ENCODE data around the gene CRYAB.
"Not testable (repeated sequence)": the region's sequence is repeated elsewhere in the genome, so short reads cannot be mapped to it uniquely, and the experiment has no call there.

Gene CRYAB

DNA sequence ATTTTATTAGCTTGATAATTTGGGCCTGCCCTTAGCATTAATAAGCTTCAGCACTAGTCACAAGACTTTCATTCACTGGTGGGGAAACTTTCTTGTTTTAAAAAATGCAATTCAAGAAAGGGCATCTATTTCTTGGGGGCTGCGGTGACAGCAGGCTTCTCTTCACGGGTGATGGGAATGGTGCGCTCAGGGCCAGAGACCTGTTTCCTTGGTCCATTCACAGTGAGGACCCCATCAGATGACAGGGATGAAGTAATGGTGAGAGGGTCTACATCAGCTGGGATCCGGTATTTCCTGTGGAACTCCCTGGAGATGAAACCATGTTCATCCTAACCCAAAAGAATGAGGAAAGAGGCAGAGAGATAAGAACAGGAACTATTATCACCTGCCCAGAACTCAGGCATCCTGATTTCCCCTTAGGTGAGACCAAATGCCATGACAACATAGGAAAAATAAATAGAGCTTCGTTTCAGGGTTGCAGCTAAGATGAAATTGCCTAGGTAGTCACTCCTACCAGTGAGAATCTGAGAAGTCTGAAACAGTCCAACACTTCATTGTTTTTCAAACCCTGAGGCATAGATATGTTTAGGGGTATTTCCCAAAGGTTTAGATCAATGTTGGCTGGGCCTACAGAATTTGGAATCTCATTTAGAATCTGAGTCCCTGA, 2.8 kb downstream of the CRYAB start:
- no peak for DNase-seq (ENCODE audit: low spot score)

GRCh38 chr11:111906680-111907079, 4.9 kb downstream of the CRYAB start:
- DNase-seq (ENCODE audit: low spot score): no peak

DNA sequence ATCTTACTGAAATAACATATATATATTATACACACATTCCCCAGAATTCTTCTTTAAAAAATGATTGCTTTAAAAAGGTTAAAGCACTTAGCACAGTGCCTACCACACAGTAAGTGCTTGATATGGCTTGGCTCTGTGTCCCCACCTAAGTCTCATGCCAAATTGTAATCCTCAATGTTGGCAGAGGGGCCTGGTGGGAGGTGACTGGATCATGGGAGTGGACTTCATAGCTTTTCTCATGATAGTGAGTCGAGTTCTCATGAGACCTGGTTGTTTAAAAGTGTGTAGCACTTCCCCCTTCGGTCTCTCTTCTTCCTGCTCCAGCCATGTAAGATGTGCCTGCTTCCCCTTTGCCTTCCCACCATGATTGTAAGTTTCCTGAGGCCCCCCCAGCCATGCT, 6.2 kb downstream of the CRYAB start:
- no peak for DNase-seq (ENCODE audit: low spot score)

DNA sequence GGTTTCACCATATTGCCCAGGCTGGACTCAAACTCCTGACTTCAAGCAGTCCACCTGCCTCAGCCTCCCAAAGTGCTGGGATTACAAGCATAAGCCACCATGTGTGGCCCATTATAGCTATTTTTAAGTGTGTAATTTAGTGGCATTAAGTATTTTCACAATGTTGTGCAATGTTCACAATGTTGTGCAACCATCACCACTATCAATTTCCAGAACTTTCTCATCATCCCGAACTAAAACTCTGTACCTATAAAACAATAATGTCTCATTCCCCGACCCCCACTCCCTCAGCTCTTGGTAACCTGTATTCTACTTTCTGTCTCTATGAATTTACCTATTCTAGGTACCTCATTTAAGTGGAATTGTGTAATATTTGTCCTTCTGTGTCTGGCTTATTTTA, 24.7 kb downstream of the CRYAB start:
- DNase-seq (ENCODE audit: low spot score): no peak

GRCh38 chr11:111886032-111886431, 25.5 kb downstream of the CRYAB start:
- no peak for DNase-seq (ENCODE audit: low spot score)

GRCh38 chr11:111885053-111885452, 26.5 kb downstream of the CRYAB start:
- not testable (repeated sequence) for DNase-seq (ENCODE audit: low spot score)

- no peak for DNase-seq (ENCODE audit: low spot score)
These were observed 29.4 kb downstream of the CRYAB start for GRCh38 chr11:111882202-111882601.

DNA sequence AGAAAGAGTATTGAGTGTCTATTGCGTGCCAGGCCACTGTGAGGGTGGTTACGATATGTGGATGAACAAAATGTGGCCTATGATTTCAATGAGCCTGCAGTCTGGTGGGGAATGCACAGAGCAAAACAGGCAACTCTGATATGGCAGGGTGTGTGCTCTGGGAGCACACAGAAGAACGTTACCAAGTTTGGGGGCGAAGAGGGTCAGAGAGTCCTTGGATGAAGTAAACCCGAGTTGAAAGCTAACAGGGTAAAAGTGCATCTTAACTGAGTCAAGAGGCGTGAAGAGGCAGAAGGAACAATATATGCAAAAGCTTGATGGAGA, 32.0 kb downstream of the CRYAB start:
- no peak for DNase-seq (ENCODE audit: low spot score)

GRCh38 chr11:111878849-111879636, 32.5 kb downstream of the CRYAB start, which contains the start of the genes CFAP68 and FDXACB1:
TSS of gene CFAP68 (plus strand) at chr11:111879541. CDS start at chr11:111879561, 20 bp downstream.
TSS of gene FDXACB1 (minus strand) at chr11:111879165. CDS start at chr11:111879132, 33 bp downstream.
- DNase-seq (ENCODE audit: low spot score): peak; percentile 97

- no peak for DNase-seq (ENCODE audit: low spot score)
These were observed 33.2 kb downstream of the CRYAB start for GRCh38 chr11:111878385-111878848.

DNA sequence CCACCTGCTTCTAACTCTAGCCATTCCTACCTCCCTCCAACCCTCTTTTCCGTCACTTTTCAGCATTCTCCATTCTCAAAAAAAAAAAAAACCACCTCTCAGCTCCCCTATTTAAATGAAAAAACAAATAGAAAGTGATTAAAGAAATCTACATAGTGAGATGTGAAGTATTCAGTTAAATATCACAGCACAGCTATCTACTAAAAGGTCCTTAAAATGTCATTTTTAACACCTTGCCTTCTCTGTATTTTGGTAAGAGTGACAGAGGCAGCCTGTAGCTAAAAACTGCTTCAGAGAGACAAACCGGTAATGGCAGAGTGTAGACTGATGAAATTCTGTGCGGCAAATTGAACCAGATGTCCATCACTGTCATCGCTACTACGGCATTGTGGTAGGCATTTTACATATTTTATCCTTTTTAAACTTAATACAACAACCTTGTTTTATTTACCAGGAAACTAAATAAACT, 39.8 kb downstream of the CRYAB start:
- no peak for DNase-seq (ENCODE audit: low spot score)

- DNase-seq (ENCODE audit: low spot score): peak; percentile 74
These were observed 40.5 kb downstream of the CRYAB start, which contains the start of gene ALG9 for GRCh38 chr11:111870886-111871692. TSS of gene ALG9 (minus strand) at chr11:111871581. CDS start at chr11:111871482, 99 bp downstream.

DNA sequence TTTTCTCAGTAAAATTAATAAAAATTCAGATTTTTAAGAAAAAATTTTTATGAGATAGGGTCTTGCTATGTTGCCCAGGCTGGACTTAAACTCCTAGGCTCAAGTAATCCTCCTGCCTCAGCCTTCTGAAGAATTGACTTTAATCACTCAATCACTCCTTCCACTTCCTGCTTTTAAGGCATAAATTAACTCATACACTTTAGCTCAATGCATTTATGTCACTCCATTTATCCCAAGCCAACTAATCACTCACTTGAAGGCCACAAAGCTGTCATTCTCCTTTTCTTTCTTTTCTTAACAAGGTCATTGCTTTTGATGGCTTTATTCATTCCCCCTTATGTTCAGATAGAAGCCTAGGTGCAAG, 41.1 kb downstream of the CRYAB start:
- no peak for DNase-seq (ENCODE audit: low spot score)

DNA sequence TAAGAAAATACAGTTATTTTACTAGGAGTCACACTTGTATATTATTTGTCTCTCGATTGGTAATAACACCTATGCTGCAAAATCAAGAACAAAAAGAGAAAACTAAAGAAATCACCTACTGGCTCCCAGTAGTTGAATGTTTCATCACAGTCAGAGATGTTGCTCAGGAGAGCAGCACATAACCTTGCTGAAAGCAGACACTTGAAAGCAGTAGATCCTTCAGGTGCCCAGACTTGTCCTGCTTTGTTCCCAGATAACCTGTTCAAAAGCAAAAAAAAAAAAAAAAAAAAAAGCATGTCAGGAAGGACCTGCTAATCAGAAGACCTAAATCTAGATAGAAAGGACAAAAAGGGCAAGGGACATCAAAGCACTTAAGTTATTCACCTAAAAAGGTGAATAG, 41.5 kb downstream of the CRYAB start:
- DNase-seq (ENCODE audit: low spot score): no peak

DNA sequence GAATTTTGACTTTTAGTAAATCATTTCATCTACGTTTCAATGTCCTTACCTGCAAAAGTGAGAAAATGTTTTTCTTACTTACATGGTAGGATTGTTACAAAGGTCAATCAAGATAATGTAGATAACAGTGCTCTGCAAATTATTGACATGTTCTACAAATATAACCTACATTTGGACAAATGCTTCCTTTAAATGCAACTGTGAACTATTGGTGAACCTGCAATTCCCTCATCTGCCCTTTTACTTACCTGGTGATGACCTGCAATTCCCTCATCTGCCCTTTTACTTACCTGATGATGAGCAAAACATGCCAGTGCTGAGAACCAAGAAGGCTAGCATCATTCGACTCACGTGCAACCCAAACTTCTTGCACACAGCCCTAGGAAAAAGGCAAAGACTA, 51.3 kb downstream of the CRYAB start:
- DNase-seq (ENCODE audit: low spot score): no peak

Measured in putamen (tissue), 1 donor.